ENCODE data around the gene TBL3.
"Not testable (repeated sequence)": the region's sequence is repeated elsewhere in the genome, so short reads cannot be mapped to it uniquely, and the experiment has no call there.

The TBL3 gene

GRCh38 chr16:2002406-2003230 is 30.8 kb downstream of the TBL3 start:
- no peak for DNase-seq

GRCh38 chr16:2003231-2003826 is 31.5 kb downstream of the TBL3 start:
- DNase-seq: no peak

GRCh38 chr16:2003827-2004641 is 32.2 kb downstream of the TBL3 start:
- peak; percentile 92 to 93 for DNase-seq

- DNase-seq: no peak
Measured at GRCh38 chr16:2004795-2005517, 33.1 kb downstream of the TBL3 start.

- DNase-seq: no peak
Measured at GRCh38 chr16:2005646-2006045, 33.8 kb downstream of the TBL3 start.

GRCh38 chr16:2006317-2006716 is 34.5 kb downstream of the TBL3 start:
- DNase-seq: no peak

GRCh38 chr16:2007081-2007836 is 35.4 kb downstream of the TBL3 start:
- no peak for DNase-seq

- no peak for DNase-seq
Measured at GRCh38 chr16:2008009-2008526, 36.2 kb downstream of the TBL3 start.

- DNase-seq: peak; percentile 49 to 59
Measured at GRCh38 chr16:2008631-2009163, 36.8 kb downstream of the TBL3 start.

GRCh38 chr16:2009164-2009711 is 37.4 kb downstream of the TBL3 start:
- no peak for DNase-seq

GRCh38 chr16:2009791-2010510 is 38.1 kb downstream of the TBL3 start, which contains the start of gene ZNF598:
ZNF598 (minus strand) TSS chr16:2009821.
- DNase-seq: peak; percentile 76 to 79

- DNase-seq: not testable (repeated sequence)
Measured at GRCh38 chr16:2011726-2012125, 39.9 kb downstream of the TBL3 start.

GRCh38 chr16:2013527-2013926 is 41.7 kb downstream of the TBL3 start:
- DNase-seq: no peak

GRCh38 chr16:2015117-2015946 is 43.5 kb downstream of the TBL3 start:
- DNase-seq: no peak

- no peak for DNase-seq
Measured at GRCh38 chr16:2015947-2016208, 44.0 kb downstream of the TBL3 start.

- peak in 1 of 2 experiments; percentile 26 for DNase-seq
Measured at GRCh38 chr16:2016407-2016922, 44.6 kb downstream of the TBL3 start.

- DNase-seq: peak; percentile 38 to 50
Measured at GRCh38 chr16:2019518-2019920, 47.7 kb downstream of the TBL3 start, which contains the start of gene NPW. NPW (plus strand) TSS chr16:2019785.

GRCh38 chr16:2019921-2020831 is 48.3 kb downstream of the TBL3 start:
- DNase-seq: no peak

All from activated CD4-positive, alpha-beta T cell treated with anti-CD3 and anti-CD28 coated beads, Interleukin-2, amount 50 U/mL, for 48 hours (primary cell).